A673 (cell line): Measurements from ENCODE around the gene APCDD1L. TPM values are rescaled to one million over a fixed set of nuclear protein-coding genes. Genes with fewer than 3 reads are reported as not detected.

Source experiments
- BruUV-seq: library from RNA; stranded (reverse); fragments of 400-500 nt; replicated peaks from 2 replicates; lab custom pipeline; 2021; lab: Mats Ljungman, UMichigan
- CTCF ChIA-PET: fragments of 300-600 bp; sonication (Branson Sonifier 250); formaldehyde crosslinking; loops from one replicate; lab custom pipeline; 2022; ENCODE audit warnings: antibody characterized with exemption; lab: Charles Lee
- POLR2A ChIA-PET: fragments of 300-600 bp; sonication (Branson Sonifier 250); formaldehyde crosslinking; loops from one replicate; lab custom pipeline; 2022; ENCODE audit warnings: antibody characterized with exemption; ENCODE audit not compliant: low non-redundant PET; lab: Charles Lee
- DNase-seq: peaks from one replicate; pipeline ENCODE4 v3.0.0-alpha.2; 2015; ENCODE audit warnings: low spot score
- H3K27ac ChIP-seq: fragments of 200-600 bp; sonication (generic); 2 replicates; pipeline ENCODE4 v1.5.1; 2016; ENCODE audit warnings: mixed run types, low read depth, mild to moderate bottlenecking, mixed read lengths, antibody characterized with exemption, low read length; ENCODE audit not compliant: poor library complexity, severe bottlenecking
- H3K27me3 ChIP-seq: fragments of 200-600 bp; sonication (generic); replicated peaks from 2 replicates; pipeline ENCODE4 v1.6.1; 2017; ENCODE audit warnings: mixed run types, low read depth, mild to moderate bottlenecking, mixed read lengths, antibody characterized with exemption, low read length; ENCODE audit not compliant: insufficient read depth, poor library complexity
- H3K36me3 ChIP-seq: fragments of 200-600 bp; sonication (generic); 2 replicates; pipeline ENCODE4 v1.6.1; 2016; ENCODE audit warnings: mixed run types, mild to moderate bottlenecking, mixed read lengths, antibody characterized with exemption, low read length; ENCODE audit not compliant: insufficient read depth, poor library complexity, severe bottlenecking
- H3K4me1 ChIP-seq: fragments of 200-600 bp; sonication (generic); 2 replicates; pipeline ENCODE4 v1.6.1; 2017; ENCODE audit warnings: mixed run types, mild to moderate bottlenecking, mixed read lengths, antibody characterized with exemption, low read length; ENCODE audit not compliant: insufficient read depth, poor library complexity, severe bottlenecking
- H3K4me3 ChIP-seq: fragments of 200-600 bp; sonication (generic); 2 replicates; pipeline ENCODE4 v1.5.1; 2016; ENCODE audit warnings: low read depth, mixed run types, mild to moderate bottlenecking, mixed read lengths, low read length; ENCODE audit not compliant: poor library complexity, severe bottlenecking
- H3K9me3 ChIP-seq: fragments of 200-600 bp; sonication (generic); 2 replicates; pipeline ENCODE4 v1.6.1; 2016; ENCODE audit warnings: mixed run types, low read depth, mild to moderate bottlenecking, mixed read lengths, antibody characterized with exemption, low read length; ENCODE audit not compliant: poor library complexity, severe bottlenecking
- CTCF ChIP-seq: fragments of 300-800, 200-600 bp; sonication (generic); conservative IDR thresholded peaks from 2 replicates; pipeline ENCODE4 v1.5.1; 2017; ENCODE audit warnings: low read depth, mild to moderate bottlenecking, antibody characterized with exemption, low read length, moderate library complexity, mixed read lengths
- EZH2 ChIP-seq: fragments of 200-600 bp; sonication (generic); IDR thresholded peaks from 2 replicates; pipeline ENCODE4 v1.6.1; 2017; ENCODE audit warnings: borderline replicate concordance, low read depth, mild to moderate bottlenecking, mixed read lengths, antibody characterized with exemption, low read length; ENCODE audit not compliant: poor library complexity, severe bottlenecking
- intact Hi-C: fragments of 100-400 bp; cut with micrococcal nuclease; formaldehyde crosslinking; loops from one replicate; pipeline ENCODE4 v1.10.0; 2022; ENCODE audit not compliant: unreplicated experiment
- total RNA-seq: library from RNA; stranded (reverse); gene quantifications from 2 replicates; pipeline ENCODE4 v1.2.3, GENCODE V29; 2021

The APCDD1L gene
- total RNA-seq, 1 experiment from 2014 or later, result not detected

GRCh38 chr20:58436868-58437645 lies 78.1 kb downstream of the APCDD1L start:
- Histone ChIP-seq H3K27ac (no peak overlapping the region), H3K4me1 (peaks cover 14% of the 10 kb centered on the region), H3K9me3 (no peaks in the 10 kb centered on the region), H3K36me3 (no peaks in the 10 kb centered on the region), H3K4me3 (no peak overlapping the region), H3K27me3 (no peaks in the 10 kb centered on the region)
- no TSS peak for BruUV-seq
- intact Hi-C loops, result no loop called here
- TF ChIP-seq EZH2 (no peak), CTCF (no peak)
- POLR2A ChIA-PET, result no interaction called here
- DNase-seq, result no peak
- CTCF ChIA-PET, result no interaction called here

GRCh38 chr20:58435237-58435636 lies 80.0 kb downstream of the APCDD1L start:
- Histone ChIP-seq H3K27me3 (no peaks in the 10 kb centered on the region), H3K4me1 (peaks cover 14% of the 10 kb centered on the region), H3K27ac (no peak overlapping the region), H3K4me3 (no peak overlapping the region), H3K36me3 (no peaks in the 10 kb centered on the region), H3K9me3 (no peaks in the 10 kb centered on the region)
- intact Hi-C loops, result no loop called here
- BruUV-seq, result no TSS peak
- ChIA-PET POLR2A (no interaction called here), CTCF (no interaction called here)
- DNase-seq, result no peak
- TF ChIP-seq CTCF (no peak), EZH2 (no peak)

- intact Hi-C loops, result no loop called here
- H3K36me3 ChIP-seq, result no peaks in the 10 kb centered on the region
- ChIA-PET CTCF (no interaction called here), POLR2A (no interaction called here)
- H3K4me1 ChIP-seq, result peaks cover 12% of the 10 kb centered on the region
- BruUV-seq, result no TSS peak
- TF ChIP-seq EZH2 (no peak), CTCF (no peak)
- H3K9me3 ChIP-seq, result no peaks in the 10 kb centered on the region
- no peak overlapping the region for H3K27ac ChIP-seq
- H3K27me3 ChIP-seq, result no peaks in the 10 kb centered on the region
- DNase-seq, result no peak
- no peak overlapping the region for H3K4me3 ChIP-seq
Measured at GRCh38 chr20:58434326-58434725, 80.9 kb downstream of the APCDD1L start.
